Stimulated activated CD4-positive, alpha-beta T cell treated with anti-CD3 and anti-CD28 coated beads, TNF-alpha, amount 100 ng/mL, for 24 hours (primary cell): ENCODE data around the gene IARS1.

Experiments
- DNase-seq, 3 experiments: peaks; one replicate each; pipeline ENCODE4 v3.0.0-alpha.2; 2020; ENCODE audit warnings: low read depth in 3 of 3

Gene IARS1

DNA sequence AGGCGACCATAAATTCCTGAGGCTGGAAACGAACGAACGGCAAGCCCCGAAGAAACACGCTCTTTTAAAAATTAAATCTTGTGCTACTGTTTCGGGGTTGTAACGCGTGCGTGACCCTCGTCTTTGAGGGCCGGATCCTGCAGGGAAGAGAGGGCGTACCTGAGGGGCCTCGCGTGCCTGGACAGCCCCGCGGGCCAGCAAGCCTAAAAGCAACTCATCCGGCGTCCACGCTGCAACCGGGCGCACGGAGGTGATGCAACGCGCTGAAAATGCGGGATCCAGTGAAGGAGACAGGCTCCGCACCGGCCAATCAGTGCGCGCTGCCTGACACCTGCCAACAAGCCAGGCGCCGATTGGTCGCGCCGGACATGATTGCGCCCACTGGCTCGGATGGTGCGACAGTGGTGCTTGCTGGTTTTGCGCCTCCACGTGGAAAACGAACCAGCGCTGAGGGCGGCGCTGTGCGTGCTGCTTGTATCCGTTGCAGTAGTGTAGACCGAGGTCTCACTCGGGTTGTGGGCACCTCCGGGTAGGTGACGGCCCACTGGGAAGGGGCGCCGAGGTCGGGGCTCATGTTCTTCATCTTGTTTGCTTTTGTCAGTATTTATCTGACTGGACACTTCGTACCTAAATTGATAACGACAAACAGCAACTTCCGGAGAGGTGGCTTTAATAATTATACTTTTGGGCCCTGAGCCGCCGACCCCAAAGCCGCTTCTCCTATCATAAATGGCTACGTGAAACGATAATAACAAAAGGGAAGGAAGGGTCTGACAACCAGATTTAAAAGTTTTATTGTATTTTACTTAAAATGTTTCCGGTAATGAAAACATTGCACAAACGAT, at the start of gene IARS1:
IARS1 (minus strand) TSS at position 246 of the 845 bp plus-strand sequence. CDS start 4,278 bp downstream, outside the sequence.
- DNase-seq, result peak; percentile 100

DNA sequence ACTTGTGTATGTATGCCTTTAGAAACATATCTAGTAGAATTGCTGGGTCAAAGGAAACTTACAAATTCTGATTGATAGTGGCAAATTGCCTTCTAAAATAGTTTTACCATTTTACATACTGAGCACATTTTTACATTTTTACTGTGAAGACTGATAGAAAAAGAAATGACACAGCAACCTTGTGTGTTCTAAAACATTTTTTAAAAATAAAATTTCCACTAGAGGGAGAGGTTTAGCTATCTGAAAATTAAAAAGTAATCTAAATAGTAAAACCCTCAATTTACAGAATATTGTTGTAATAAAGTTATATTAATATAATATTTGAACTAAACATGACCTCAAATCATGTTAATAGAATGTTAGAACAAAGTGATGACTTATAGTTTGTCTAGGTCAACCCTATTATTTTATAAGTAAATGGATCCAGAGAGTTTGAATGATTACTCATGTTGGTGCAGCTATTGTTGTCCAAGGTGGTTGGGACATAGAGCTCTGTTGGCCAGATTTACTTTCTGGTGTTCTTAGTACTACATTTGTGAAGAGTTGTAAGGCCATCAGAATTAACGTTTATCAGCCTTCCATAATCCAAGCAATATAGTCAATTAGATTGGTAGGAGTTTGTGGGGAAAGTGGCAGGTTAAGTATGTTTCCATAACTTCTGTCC, 49.5 kb upstream of the IARS1 start:
- no peak for DNase-seq

DNA sequence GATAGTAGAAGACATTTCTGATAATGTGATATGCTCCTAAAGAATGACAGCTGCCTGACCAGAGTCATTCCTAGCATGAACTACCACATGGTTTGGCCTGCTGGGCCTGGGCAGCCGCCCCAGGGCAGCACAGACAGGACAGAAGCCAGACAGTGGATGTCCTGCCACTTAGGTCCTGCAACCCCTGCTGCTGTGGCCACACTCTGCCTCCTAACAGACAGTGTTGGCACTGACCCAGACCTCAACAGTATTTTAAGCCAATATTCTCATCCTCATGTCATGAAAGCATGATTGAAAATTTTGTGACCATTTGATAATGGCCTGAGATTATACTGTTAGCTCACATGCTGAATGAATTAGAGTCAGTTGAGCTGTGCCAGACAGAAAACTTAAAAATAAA, 48.1 kb upstream of the IARS1 start:
- no peak for DNase-seq

DNA sequence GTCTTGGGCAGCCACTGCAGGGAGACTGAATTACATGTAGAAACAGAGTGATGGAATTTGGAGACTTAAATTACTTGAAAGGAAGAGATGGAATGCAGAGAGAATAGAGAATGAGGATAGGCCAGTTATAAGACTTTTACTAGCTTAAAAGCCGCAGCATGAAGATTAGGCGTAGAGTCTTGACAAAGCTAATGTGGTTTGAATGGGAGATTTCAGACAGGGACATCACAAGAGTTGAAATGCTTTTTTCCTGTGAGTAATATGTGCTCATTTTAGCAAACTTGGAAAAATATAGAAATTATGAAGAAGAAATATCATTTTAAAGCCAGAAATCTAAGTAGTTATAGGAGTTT, 39.8 kb upstream of the IARS1 start:
- no peak for DNase-seq

DNA sequence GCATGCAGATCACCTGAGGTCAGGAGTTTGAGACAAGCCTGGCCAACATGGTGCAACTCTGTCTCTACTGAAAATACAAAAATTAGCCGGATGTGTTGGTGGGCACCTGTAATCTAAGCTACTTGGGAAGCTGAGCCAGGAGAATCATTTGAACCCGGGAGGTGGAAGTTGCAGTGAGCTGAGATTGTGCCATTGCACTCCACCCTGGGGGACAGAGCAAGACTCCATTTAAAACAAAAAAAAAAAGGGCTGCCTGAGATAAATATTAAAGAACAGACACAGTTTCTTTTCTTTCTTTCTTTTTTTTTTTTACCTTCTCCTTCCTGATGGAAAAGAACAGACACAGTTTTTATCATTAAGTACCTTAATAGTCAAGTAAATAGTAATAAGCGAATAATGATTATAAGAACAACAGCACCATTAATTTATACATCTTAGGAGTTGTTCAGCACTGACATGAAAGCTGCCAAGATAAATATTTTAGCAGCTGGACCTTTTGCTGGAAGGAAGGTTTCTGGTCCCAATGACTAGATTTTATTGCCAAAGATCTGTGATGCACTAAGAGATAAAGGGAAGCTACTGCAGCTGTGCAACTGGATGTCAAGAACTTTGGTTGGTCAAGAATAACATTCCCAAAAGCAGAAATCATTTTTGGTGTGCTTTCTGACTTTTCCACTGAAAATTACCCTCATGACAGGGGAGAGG, 39.2 kb upstream of the IARS1 start:
- DNase-seq, result no peak

DNA sequence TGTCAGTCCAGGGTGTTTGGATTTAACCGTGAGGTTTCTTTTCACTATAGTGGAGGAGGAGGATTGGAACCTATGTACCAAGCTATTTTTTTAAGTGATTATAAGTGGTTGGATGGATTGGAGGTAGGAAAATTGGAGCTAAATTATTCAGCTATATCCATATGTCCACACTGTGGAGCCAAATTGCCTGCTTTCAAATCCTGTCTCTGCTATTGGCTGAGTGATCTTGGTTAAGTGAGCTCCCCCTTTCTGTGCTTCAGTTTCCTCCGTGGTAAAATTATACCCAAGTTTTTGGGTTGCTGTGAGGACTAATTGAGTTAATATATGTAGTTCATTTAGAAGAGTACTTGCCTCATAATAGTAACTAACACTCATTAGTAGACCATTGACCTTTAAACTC, 34.7 kb upstream of the IARS1 start:
- no peak for DNase-seq

DNA sequence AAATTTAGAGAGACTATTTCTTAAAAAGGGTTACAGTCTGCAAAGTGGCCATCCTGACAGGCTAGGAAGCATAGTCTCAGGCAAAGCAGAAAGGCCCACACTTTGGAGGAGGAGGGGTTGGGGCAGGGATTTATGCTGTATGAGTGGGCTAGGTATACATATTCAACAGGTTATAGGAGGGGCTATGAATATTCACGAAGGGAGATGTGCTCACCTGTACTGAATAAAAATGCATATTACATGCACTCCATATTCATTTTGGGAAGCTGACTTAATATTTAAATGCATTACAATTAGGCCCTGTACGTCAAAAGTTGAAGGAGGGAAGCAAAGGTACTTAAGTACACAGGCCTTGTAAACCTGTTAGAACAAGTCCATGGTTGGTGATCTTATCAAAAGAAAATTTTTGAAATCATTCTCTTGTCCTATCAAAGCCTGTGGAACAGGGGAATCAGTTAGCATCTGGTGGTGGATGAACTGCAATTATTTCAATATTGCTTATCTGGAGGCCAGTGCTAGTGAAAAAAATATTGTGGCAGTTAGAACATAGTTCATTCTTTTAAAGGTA, 33.9 kb upstream of the IARS1 start:
- DNase-seq, result no peak

DNA sequence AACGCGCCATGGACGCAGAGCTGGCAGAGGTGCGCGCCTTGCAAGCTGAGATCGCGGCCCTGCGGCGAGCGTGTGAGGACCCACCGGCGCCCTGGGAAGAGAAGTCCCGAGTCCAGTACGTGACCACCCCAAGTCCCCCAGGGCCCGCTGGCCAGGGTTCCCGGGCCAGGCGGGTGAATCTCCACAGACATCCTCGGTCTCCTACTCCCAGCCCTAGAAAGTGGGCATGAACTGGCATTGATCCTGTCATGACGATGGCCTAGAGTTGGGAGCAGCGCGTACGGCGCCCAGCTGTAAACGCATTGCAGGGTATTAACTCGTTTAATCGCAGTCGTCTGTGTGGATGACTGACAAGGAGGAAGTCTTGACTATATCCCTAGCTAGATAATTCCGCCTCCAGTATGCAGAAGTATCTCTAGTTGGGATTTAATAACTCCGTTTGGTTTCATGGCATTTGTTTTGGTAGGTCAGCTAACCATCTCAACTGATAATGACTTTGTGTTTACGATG, 32.5 kb upstream of the IARS1 start:
- no peak for DNase-seq

DNA sequence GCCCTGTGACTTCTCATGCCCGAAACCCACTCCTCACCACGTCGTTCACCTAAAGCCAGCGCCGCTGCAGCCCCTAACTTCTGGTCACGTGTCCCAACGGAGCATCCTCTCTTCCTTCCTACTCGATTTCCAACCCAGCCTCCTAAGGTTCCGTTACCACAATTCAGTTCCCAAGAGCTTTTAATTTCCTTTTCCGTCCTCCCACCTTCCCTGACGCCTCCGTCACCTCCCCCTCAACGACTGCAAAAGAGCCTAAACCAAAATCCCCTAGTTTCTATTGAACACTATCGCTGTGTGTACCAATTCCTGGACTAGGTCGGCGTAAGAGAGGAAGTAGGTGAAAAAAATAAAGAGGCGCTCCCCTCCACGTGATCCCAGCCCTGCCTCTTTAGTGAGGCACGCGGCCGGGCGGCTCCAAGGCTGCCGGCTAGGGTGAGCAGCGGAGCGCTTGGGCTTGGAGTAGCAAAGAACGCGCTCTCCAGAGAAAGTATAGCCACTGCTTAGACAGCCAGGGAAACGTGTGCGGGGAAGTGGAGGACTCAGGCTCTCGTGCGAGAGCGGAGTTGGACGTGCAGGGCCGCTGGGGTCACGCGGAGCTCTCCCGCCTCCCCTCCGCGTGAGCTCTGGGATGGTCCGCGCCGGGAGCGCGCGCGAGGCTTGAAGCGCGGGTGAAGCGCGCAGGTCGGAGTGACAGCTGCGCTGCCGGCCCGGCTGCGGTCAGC, 31.9 kb upstream of the IARS1 start, which contains the start of the genes CENPP and NOL8:
CENPP (plus strand) TSS at position 685 of the 722 bp plus-strand sequence.
NOL8 (minus strand) TSS at position 82 of the 722 bp plus-strand sequence. CDS start 1,189 bp downstream, outside the sequence.
- peak; percentile 65 to 76 (median 70) for DNase-seq

DNA sequence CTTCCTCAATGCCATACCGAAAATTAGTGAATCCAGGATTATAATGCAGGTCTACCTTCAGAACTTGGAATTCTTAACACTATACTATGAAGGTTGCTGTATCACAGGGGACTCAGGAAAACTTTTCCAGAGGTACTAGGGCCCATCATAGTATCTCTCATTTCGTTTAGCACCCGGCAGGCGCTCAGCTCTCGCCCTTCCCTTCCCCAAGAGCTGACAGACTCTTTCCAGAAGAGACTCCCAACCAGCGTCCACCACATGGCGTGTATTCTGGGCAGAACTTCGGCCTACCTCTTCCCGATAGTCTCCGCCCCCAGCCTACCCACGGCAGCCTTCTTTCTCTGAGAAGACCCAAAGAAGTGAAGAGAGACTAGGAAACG, 31.4 kb upstream of the IARS1 start:
- DNase-seq, result no peak

DNA sequence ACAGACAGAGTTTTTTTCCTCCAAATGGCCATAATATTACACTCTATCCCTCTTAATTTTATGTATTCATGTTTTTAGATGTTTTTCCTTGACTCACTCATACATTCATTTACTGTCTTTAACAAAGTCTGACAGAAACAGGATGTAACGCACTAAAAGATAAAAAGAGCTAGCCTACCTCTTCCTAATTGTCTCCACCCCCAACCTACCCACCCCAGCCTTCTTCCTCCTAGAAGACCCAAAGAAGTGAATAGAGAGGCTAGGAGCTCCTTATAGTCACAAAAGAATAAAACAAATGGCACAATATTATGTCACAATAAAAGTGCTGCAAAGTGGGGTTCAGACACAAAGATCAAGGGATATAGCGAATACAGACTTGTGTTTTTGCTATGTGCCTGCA, 30.9 kb upstream of the IARS1 start:
- DNase-seq, result no peak

DNA sequence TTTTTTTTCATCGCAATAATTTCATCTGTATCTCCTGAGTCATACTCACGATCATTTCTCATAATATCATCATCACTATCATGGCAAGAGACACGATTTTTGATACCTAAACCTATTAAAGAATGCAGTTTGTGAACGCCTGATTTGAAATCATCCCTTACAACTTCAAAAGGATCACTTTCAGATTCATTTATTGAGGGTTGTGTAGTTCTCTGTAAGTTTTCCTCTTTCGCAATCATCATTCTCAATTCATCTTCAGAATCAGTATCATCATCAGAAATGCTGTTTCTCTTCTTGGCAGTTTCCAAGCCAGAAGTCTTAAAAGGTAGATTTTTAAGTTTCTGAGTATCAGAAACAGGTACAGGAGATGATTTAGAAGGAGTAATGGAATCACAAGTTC, 22.0 kb upstream of the IARS1 start:
- DNase-seq, result no peak

DNA sequence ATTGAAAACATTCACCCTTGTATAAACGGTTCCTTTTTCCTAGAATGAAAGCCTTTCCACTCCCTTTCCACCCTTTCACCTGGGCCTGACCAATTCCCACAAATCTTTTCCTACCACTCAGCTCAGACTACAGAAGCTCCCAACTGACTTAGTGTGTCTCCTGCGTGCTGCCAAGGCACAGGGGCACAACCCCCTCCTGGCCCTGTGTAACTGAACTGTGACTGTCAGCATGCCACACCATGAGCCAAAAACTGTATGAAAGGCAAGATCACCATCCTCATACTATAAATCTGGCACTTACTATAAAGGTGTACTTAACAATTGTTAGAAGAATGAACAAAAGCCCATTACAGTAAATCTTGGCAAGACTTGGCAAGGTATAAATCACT, 20.1 kb upstream of the IARS1 start:
- no peak for DNase-seq

DNA sequence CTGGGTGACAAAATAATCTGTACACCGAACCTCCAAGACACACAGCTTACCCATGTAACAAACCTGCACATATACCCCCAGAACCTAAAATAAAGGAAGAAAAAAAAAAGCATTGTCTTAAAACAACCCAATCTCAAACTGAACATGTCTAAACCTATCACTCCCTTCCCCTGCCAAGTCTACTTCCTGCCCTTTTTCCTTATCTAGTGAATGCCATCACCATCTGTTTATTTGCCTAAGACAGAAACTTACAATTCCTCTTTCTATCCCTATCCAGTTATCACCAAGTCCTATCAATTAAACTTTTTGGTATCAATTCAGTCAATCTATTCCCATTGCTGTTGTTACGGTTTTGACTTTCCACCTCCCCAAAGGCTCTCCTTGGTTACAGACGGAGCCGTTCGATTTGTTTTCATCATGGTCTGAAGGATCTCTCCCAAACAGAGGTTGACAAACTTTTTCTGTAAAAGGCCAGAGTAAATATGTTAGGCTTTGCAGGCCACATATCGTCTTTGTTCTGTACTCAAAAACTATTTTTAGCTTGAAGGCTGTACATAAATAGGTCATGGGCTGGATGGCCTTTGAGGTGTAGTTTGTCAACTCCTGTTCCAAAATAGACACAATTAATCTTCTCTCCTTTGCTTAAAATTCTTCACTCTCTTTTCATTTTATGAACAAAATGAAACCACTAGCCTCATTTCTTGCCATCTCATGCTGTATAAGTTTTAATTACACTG, 19.6 kb upstream of the IARS1 start:
- DNase-seq, result no peak

DNA sequence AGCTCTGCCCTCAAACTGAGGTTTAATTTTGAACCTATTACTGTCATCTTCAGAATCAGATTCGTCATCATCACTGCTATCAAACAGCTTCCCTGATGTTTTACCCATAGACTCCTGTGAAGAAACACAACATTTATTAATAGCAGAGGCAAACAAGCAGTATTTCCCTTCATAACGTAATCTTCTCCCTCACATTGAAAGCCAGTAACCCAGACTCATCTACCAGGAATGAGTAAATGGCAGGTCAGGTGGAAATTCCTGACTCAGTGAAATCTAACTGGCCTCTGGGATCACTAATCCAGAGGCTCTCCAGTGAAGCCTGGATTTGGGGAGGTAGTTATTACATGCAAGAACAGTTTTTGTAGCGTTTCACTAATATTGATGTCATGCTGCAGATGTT, 17.1 kb upstream of the IARS1 start:
- no peak for DNase-seq

DNA sequence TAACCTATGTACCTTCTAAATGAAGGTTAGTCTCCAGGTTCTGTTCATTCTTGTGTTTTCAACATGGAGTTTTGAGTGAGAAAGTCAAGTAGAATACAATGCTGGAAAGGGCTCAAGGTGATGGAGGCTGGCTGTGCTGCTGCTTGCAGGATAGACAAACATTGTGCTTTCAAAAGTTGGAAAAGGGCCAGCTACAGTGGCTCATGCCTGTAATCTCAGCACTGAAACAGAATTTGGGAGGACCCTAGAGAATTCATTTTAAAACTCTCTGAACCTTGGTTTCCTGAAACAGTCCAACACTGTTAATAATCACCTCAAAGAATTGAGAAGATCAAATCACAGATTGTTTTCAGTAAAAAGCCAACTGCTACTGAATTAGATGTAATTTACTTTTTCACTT, 15.4 kb upstream of the IARS1 start:
- no peak for DNase-seq

DNA sequence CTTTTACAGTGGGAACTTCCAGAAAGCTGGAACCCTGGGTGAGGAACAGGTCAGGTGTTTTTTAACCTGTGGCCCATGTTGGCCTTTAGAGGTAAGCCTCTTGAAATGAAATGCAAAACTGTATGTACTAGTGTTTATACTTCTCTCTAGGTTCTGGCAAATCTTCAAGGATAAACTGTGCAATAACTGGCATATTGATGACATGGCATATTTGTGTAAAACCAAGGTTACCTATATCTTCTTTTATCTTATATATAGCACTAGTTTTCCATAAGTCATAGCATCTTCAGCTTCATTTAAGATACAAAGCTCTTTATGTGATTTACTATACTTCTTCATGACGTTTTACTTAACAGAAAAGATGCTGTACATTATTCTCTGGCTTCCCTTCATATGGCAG, 7.4 kb upstream of the IARS1 start:
- DNase-seq, result no peak

DNA sequence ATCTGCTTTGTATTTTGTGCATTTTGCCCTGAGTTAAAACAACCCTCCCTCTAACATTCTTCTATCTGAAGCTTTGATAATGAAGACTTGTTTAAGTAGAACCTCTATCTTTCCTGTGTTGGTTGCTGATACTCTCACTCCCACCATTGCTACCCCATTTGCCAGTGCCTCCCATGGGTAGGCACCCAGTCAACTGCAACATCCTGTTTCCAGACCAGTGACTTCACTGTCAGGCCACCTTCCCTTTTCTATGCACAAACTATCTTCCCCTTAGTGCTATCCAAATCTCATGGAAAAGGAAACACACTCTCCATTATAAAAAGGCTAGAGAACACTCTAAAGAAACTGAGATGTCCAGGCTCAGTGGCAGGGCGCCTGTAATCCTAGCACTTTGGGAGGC, 5.6 kb upstream of the IARS1 start:
- no peak for DNase-seq

DNA sequence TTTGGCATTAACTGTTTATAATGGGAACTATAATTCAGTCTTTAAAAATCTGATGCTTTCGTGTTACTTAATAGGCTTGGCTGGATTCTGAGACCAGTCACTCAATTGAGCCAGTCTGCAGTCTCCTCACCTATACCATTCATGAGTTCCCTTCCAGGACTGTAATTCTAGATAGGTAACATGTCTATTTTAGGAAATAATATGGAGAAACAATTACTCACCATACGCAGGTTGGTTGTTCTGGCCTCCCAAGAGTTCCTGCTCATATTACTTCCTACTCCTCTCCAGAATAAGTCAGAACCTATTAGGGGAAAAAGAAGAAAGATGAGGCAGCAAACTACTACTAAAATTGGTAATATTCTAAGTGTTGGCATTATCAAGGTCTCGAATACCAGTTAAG, 4.5 kb upstream of the IARS1 start:
- no peak for DNase-seq

DNA sequence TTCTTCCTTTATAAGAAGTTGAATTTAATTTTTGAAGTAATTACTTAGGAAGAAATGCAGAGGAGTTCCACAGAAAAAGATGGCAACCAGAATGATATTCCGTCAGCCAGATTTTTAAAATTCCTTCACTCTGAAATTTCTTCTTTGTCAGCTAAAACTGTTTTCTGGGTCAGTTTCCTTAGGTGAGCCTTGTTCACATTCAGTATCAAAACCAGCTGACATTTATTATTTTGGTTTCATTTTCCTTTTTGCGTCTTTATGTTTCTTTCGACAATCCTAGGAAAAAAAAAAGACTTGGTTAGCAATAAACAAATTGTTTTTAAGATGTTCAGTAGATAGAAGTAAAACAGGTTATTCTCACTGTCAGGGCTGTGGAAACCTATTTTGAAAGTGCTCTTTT, 4.1 kb upstream of the IARS1 start:
- no peak for DNase-seq

DNA sequence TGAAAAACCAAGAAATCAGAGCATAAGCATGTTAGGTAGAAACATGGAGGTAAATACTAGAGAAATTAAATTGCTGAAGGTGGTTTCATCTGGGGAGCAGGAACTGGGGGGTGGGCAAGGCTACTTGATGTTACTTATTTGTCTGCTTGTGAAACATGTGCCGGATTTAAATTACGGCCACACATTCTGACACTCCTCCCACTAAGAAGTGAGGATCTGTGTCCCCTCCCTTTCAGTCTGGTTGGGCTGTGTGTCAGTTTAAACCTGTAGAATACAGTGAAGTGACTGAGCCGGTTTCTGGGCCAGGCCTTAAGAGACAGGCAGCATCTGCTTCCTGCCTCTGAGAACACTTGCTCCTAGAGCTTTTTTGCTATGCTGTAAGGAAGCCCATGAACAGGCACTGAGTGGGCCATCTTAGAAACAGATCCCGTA, 2.3 kb upstream of the IARS1 start:
- DNase-seq, result no peak
